ENCODE data around the gene SMIM29.

Gene SMIM29

DNA sequence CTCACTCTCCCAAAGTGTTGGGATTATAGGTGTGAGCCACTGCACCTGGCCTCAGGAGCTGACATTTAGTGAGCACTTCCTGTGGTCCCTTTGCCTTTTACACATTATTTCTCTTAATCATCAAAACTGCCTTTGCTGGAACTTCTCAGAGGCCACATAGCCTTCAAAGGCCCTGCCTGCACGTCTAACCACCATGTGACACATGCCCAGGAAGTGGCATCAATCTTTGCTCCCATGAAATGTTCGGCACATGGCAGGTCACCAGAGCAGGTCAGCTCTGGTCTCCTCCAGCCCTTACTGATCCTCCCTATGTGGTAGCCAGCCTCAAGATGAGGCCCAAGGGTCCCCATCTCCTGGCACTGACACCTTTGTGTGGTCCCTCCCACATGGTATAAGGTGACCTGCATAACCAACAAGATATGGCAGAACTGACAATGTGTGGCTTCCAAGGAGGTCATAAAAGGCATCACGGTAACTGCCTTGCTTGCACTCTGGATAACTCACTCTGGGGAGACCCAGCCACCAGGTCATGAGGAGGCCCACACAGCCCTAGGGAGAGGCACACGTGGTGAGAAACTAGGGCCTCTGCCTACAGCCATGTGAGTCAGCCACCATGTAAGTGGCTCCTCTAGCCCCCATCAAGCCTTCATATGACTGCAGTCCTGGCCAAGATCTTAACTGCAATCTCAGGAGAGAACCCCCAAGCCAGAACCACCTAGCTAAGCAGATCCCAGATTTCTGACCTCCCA, 40.9 kb downstream of the SMIM29 start:
- Histone ChIP-seq H3K9me3 (replicated peaks in 1 of 11) (peaks cover 0 to 7% (median 3%) of the 10 kb centered on the region in 11 experiments; a peak in 18 of 22 replicates), H3K4me2 (no peak overlapping the region; a peak in 1 of 22 replicates), H3K4me1 (0 out of 20 replicates have a peak, but pooled peaks cover 0 to 4% (median 0%) of the 10 kb centered on the region in 10 experiments), H3K36me3 (no peaks in the 10 kb centered on the region), H4K20me1 (no peaks in the 10 kb centered on the region), H3K9ac (no peak overlapping the region), H3K27ac (no peak overlapping the region), H3K27me3 (no peaks in the 10 kb centered on the region), H3K4me3 (no peak overlapping the region)
- TF ChIP-seq Cebpa-rat (IDR thresholded peaks at IDR 0.05) = no peak

DNA sequence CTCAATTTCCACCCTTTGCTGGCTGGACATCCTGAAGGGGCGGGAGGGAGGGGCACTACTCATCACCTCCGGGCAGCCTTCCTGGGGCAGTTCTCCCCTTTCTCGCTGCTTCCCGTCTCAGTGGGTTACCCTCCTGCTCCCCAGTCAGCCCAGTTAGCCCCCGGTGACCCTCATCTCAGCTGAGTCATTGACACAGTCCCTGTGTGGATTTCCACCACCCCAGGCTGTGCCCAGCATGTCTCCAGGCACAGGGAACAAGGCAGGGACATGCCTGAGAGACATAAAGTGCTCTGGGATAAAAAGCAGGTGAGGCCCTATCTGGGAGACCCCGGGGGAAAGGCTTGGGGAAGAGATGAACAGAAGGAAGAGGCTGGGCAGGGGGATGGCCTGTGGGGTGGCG, 42.1 kb downstream of the SMIM29 start:
- Histone ChIP-seq H3K9ac (no peak overlapping the region), H3K27me3 (no peaks in the 10 kb centered on the region), H3K4me1 (0 out of 20 replicates have a peak, but pooled peaks cover 0 to 4% (median 0%) of the 10 kb centered on the region in 10 experiments), H3K4me3 (no peak overlapping the region), H3K36me3 (no peaks in the 10 kb centered on the region), H3K4me2 (no peak overlapping the region), H3K9me3 (replicated peaks in 1 of 11) (peaks cover 10 to 18% (median 15%) of the 10 kb centered on the region in 11 experiments), H3K27ac (no peak overlapping the region), H4K20me1 (no peaks in the 10 kb centered on the region)
- no peak for TF ChIP-seq Cebpa-rat (IDR thresholded peaks at IDR 0.05)

DNA sequence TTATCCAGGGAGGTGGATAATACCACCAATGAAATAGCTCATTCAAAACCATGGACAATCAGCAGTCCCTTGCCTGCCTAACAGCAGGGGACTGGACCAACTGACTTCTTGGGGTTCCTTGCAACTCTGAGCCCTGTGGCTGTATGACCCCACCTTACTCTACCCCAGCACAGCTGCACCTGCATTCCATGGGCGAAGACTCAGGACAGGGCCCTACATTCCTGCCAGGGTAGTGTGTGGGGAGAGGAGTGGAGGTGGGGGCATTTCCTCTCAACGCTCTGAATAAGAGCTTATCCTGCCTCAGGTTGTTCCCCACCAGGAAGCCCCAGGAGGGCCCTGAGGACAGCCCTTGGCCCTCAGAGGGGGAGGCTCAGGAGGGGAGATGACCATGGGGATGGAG, 42.9 kb downstream of the SMIM29 start:
- H3K9me3 ChIP-seq (replicated peaks in 1 of 11) = peaks cover 16 to 24% (median 22%) of the 10 kb centered on the region in 11 experiments
- H3K4me3 ChIP-seq = no peak overlapping the region
- 0 out of 20 replicates have a peak, but pooled peaks cover 0 to 4% (median 0%) of the 10 kb centered on the region in 10 experiments for H3K4me1 ChIP-seq
- TF ChIP-seq Cebpa-rat (IDR thresholded peaks at IDR 0.05) = no peak
- H3K36me3 ChIP-seq = no peaks in the 10 kb centered on the region
- no peak overlapping the region for H3K4me2 ChIP-seq
- H3K27ac ChIP-seq = no peak overlapping the region
- H3K9ac ChIP-seq = no peak overlapping the region
- H3K27me3 ChIP-seq = no peaks in the 10 kb centered on the region
- H4K20me1 ChIP-seq = no peaks in the 10 kb centered on the region

DNA sequence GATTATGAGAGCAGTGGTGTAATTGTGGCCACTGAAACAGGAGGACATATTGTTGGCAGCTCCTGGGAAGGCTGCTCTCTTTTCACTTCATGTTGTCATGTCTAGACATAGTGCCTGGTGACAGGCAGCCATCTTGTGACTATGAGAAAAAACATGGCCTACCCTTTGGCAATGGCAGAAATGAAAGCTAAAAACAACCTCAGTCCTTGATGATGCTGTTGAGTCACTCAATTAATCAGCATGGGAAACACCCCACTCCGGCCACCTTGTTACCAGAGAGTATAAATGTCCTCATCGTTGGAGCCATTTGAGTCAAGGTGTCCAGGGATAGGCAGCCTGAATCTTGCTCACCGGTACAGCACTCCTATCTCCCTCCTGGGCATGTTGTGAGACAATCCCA, 43.3 kb downstream of the SMIM29 start:
- Histone ChIP-seq H3K4me2 (no peak overlapping the region), H4K20me1 (no peaks in the 10 kb centered on the region), H3K9me3 (replicated peaks in 1 of 11) (peaks cover 16 to 24% (median 22%) of the 10 kb centered on the region in 11 experiments), H3K27ac (no peak overlapping the region), H3K4me1 (0 out of 20 replicates have a peak, but pooled peaks cover 0 to 4% (median 0%) of the 10 kb centered on the region in 10 experiments), H3K4me3 (no peak overlapping the region), H3K27me3 (no peaks in the 10 kb centered on the region), H3K36me3 (no peaks in the 10 kb centered on the region), H3K9ac (no peak overlapping the region)
- no peak for TF ChIP-seq Cebpa-rat (IDR thresholded peaks at IDR 0.05)

DNA sequence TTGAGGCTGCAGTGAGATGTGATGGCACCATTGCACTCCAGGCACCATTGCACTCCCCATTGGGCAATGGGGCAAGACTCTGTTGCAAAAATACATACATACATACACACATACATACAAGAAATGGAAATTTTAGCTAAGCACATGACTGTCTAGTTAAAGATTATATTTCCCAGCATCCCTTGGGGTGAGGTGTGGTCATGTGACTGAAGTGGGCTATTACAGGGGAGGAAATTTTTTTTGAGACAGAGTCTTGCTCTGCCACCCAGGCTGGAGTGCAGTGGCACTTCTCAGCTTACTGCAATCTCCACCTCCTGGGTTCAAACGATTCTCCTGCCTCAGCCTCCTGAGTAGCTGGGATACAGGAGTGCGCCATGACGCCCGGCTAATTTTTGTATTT, 44.1 kb downstream of the SMIM29 start:
- Histone ChIP-seq H3K4me2 (no peak overlapping the region), H3K27me3 (no peaks in the 10 kb centered on the region), H3K36me3 (no peaks in the 10 kb centered on the region), H3K4me3 (no peak overlapping the region), H3K9me3 (replicated peaks in 1 of 11) (peaks cover 16 to 24% (median 22%) of the 10 kb centered on the region in 11 experiments), H3K9ac (no peak overlapping the region), H4K20me1 (no peaks in the 10 kb centered on the region), H3K4me1 (0 out of 20 replicates have a peak, but pooled peaks cover 0 to 4% (median 0%) of the 10 kb centered on the region in 10 experiments), H3K27ac (no peak overlapping the region)
- no peak for TF ChIP-seq Cebpa-rat (IDR thresholded peaks at IDR 0.05)

DNA sequence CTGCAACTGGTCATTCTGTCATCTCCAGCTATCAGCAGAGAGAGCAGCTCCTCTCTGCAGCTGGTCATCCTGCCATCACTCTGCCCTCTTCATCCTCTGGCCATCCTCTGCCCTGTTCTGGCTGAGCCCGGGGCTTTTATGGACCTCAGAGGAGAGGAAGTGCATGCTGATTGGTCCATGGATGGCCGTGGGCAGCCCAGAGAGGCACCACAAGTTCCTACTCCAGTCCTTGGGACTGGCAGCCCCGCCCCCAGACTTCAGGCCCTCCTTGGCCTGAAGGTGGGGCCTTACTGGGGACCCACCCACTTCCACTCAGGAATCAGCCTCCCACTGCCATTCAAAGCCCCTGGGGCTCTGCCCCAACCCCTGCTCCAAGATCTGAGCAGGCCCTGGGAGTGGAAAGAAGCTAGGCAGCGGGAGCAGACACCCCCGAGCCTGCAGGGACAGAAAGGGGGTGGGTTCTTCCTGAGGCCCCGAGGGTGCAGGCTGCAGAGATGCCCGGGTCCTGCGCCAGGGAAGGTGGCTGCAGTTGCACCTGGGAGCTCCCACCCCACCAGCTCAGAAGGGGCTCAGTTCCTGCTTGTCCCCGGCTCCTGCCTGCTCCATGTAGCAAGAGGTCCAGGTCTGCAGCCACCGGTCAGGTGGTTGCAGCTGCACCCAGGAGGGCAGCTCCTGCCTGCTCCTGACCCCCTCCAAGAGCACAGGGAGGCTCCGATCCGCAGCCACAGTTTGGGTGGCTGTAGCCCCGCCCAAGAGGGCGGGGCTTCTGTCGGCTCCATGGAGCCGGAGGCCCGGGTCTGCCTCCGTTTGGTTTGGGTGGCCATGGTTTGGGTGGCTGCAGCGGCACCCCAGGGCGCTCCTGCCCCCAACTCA, 46.2 kb downstream of the SMIM29 start:
- 0 out of 20 replicates have a peak, but pooled peaks cover 0 to 2% (median 0%) of the 10 kb centered on the region in 10 experiments for H3K4me1 ChIP-seq
- peaks cover 16 to 24% (median 22%) of the 10 kb centered on the region in 11 experiments for H3K9me3 ChIP-seq (replicated peaks in 1 of 11)
- TF ChIP-seq Cebpa-rat (IDR thresholded peaks at IDR 0.05) = no peak
- no peak overlapping the region for H3K9ac ChIP-seq
- no peaks in the 10 kb centered on the region for H4K20me1 ChIP-seq
- H3K27me3 ChIP-seq = no peaks in the 10 kb centered on the region
- no peaks in the 10 kb centered on the region for H3K36me3 ChIP-seq
- no peak overlapping the region for H3K4me2 ChIP-seq
- H3K4me3 ChIP-seq = no peak overlapping the region
- H3K27ac ChIP-seq = no peak overlapping the region

DNA sequence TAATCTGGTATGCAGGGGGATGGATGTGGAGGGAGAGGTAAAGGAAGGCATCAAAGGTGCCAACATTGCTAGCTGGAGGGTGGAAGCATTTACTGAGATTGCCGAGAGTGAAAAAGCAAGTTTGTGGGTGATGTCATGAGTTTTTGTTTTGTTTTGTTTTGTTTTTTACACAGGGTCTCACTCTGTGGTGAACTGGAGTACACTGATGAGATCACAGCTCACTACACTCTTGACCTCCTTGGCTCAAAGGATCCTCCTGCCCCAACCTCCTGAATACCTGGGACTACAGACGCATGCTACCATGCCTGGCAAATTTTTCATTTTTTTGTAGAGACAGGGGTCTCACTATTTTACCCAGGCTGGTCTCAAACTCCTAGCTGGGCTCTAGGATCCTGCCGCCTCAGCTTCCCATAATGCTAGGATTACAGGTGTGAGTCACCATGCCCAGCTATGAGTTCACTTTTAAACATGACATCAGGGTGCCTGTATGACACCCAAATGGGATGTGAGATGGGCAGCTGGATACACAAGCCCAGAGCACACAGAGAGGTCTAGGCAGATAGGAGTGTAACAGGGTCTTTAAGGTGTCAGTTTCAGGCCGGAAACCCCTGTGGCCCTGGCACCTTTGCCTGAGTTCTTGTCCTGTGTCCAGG, 47.2 kb downstream of the SMIM29 start:
- Histone ChIP-seq H3K4me1 (peaks cover 0 to 3% (median 2%) of the 10 kb centered on the region in 10 experiments; a peak in 12 of 20 replicates), H3K9me3 (replicated peaks in 1 of 11) (peaks cover 16 to 24% (median 22%) of the 10 kb centered on the region in 11 experiments), H3K27ac (no peak overlapping the region), H4K20me1 (no peaks in the 10 kb centered on the region), H3K4me2 (no peak overlapping the region), H3K4me3 (no peak overlapping the region), H3K36me3 (no peaks in the 10 kb centered on the region), H3K27me3 (no peaks in the 10 kb centered on the region), H3K9ac (no peak overlapping the region)
- no peak for TF ChIP-seq Cebpa-rat (IDR thresholded peaks at IDR 0.05)

DNA sequence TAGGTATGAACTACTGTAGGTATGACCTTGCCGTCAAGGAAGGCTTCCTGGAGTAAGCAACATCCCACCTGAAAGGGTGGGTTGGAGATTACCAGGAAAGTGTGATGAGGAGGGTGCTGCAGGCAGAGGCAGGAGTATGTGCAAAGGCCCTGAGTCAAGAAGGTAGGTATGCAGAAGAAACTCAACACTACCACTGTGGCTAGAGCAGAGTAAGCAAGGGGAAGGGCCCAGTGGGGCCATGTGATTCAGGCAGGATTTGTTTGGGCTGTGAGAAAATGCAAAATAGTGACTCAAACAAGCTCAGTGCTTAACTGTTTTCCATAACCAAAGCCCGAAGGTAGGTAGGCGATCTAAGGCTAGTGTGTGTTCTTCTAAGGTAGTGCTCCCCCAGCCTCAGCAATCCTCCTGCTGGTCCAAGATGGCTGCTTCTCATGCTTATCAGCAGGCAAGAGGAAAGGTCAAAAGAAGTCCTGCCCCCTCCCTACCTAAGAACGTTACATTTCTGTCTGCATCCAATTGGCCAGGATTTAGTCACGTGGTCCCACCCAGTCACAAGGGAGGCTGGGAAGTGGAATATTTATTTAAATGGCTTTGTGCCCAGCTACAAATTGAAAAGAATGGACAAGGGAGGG, 48.4 kb downstream of the SMIM29 start:
- Histone ChIP-seq H3K4me3 (no peak overlapping the region), H3K9me3 (replicated peaks in 1 of 11) (peaks cover 16 to 24% (median 22%) of the 10 kb centered on the region in 11 experiments), H4K20me1 (no peaks in the 10 kb centered on the region), H3K4me1 (peaks cover 0 to 13% (median 11%) of the 10 kb centered on the region in 10 experiments; a peak in 14 of 20 replicates), H3K27ac (no peak overlapping the region), H3K27me3 (no peaks in the 10 kb centered on the region), H3K4me2 (no peak overlapping the region), H3K36me3 (no peaks in the 10 kb centered on the region), H3K9ac (no peak overlapping the region)
- no peak for TF ChIP-seq Cebpa-rat (IDR thresholded peaks at IDR 0.05)

Measured in BLaER1 treated with 17β-estradiol and CSF1 and Interleukin-3, amounts not matched to agents 10 nM and 100 nM (cell line).